ENCODE measurements around the gene LIPH.

The LIPH gene

GRCh38 chr3:185519021-185519420 is 33.4 kb downstream of the LIPH start:
- H3K27me3 Mint-ChIP-seq: peaks cover 10% of the 10 kb centered on the region
- no peak overlapping the region for H3K4me3 Mint-ChIP-seq
- no peaks in the 10 kb centered on the region for H3K36me3 Mint-ChIP-seq
- no peak overlapping the region for H3K27ac Mint-ChIP-seq
- H3K9me3 Mint-ChIP-seq: no peaks in the 10 kb centered on the region
- no peaks in the 10 kb centered on the region for H3K4me1 Mint-ChIP-seq

- Mint-ChIP-seq H3K4me1 (no peaks in the 10 kb centered on the region), H3K4me3 (no peak overlapping the region), H3K36me3 (no peaks in the 10 kb centered on the region), H3K27ac (no peak overlapping the region), H3K9me3 (no peaks in the 10 kb centered on the region), H3K27me3 (peaks cover 9% of the 10 kb centered on the region)
These were observed 34.8 kb downstream of the LIPH start for GRCh38 chr3:185517387-185518130.

GRCh38 chr3:185511711-185512110 is 40.7 kb downstream of the LIPH start:
- Mint-ChIP-seq H3K27me3 (peaks cover 2% of the 10 kb centered on the region), H3K4me1 (no peaks in the 10 kb centered on the region), H3K27ac (no peak overlapping the region), H3K4me3 (no peak overlapping the region), H3K9me3 (no peaks in the 10 kb centered on the region), H3K36me3 (no peaks in the 10 kb centered on the region)

- Mint-ChIP-seq H3K4me3 (no peak overlapping the region), H3K36me3 (no peaks in the 10 kb centered on the region), H3K27me3 (peaks cover 2% of the 10 kb centered on the region), H3K4me1 (no peaks in the 10 kb centered on the region), H3K27ac (no peak overlapping the region), H3K9me3 (no peaks in the 10 kb centered on the region)
These were observed 43.9 kb downstream of the LIPH start for GRCh38 chr3:185508335-185508991.

- Mint-ChIP-seq H3K4me1 (no peaks in the 10 kb centered on the region), H3K27me3 (peaks cover 2% of the 10 kb centered on the region), H3K4me3 (no peak overlapping the region), H3K9me3 (no peaks in the 10 kb centered on the region), H3K27ac (no peak overlapping the region), H3K36me3 (no peaks in the 10 kb centered on the region)
These were observed 44.5 kb downstream of the LIPH start for GRCh38 chr3:185507883-185508282.

- Mint-ChIP-seq H3K27me3 (no peaks in the 10 kb centered on the region), H3K36me3 (no peaks in the 10 kb centered on the region), H3K27ac (no peak overlapping the region), H3K4me3 (no peak overlapping the region), H3K4me1 (peaks cover under 1% of the 10 kb centered on the region), H3K9me3 (no peaks in the 10 kb centered on the region)
These were observed 47.8 kb downstream of the LIPH start for GRCh38 chr3:185504636-185505035.

- no peak overlapping the region for H3K4me3 Mint-ChIP-seq
- peaks cover 7% of the 10 kb centered on the region for H3K4me1 Mint-ChIP-seq
- no peaks in the 10 kb centered on the region for H3K36me3 Mint-ChIP-seq
- no peaks in the 10 kb centered on the region for H3K9me3 Mint-ChIP-seq
- no peaks in the 10 kb centered on the region for H3K27me3 Mint-ChIP-seq
- no peak overlapping the region for H3K27ac Mint-ChIP-seq
These were observed 48.9 kb downstream of the LIPH start for GRCh38 chr3:185503521-185503920.

GRCh38 chr3:185502987-185503386 is 49.4 kb downstream of the LIPH start:
- H3K36me3 Mint-ChIP-seq: no peaks in the 10 kb centered on the region
- no peak overlapping the region for H3K4me3 Mint-ChIP-seq
- H3K27ac Mint-ChIP-seq: no peak overlapping the region
- no peaks in the 10 kb centered on the region for H3K27me3 Mint-ChIP-seq
- peaks cover 7% of the 10 kb centered on the region for H3K4me1 Mint-ChIP-seq
- H3K9me3 Mint-ChIP-seq: no peaks in the 10 kb centered on the region

- peaks cover 33% of the 10 kb centered on the region for H3K4me1 Mint-ChIP-seq
- H3K27me3 Mint-ChIP-seq: no peaks in the 10 kb centered on the region
- H3K9me3 Mint-ChIP-seq: no peaks in the 10 kb centered on the region
- peaks cover 7% of the 10 kb centered on the region for H3K36me3 Mint-ChIP-seq
- H3K4me3 Mint-ChIP-seq: peak within 1 kb of the TSS; percentile 97
- H3K27ac Mint-ChIP-seq: peak within 1 kb of the TSS; percentile 95
These were observed 53.6 kb downstream of the LIPH start, which contains the start of gene TMEM41A for GRCh38 chr3:185498503-185499396. Gene TMEM41A, minus strand, starts transcription at chr3:185499035. Its CDS starts 74 bp downstream, at chr3:185498961.

GRCh38 chr3:185490241-185490640 is 62.1 kb downstream of the LIPH start:
- Mint-ChIP-seq H3K36me3 (peaks cover 24% of the 10 kb centered on the region), H3K27me3 (no peaks in the 10 kb centered on the region), H3K9me3 (no peaks in the 10 kb centered on the region), H3K4me3 (no peak overlapping the region), H3K4me1 (peaks cover 5% of the 10 kb centered on the region), H3K27ac (no peak overlapping the region)

GRCh38 chr3:185489462-185489861 is 62.9 kb downstream of the LIPH start:
- Mint-ChIP-seq H3K27ac (no peak overlapping the region), H3K9me3 (no peaks in the 10 kb centered on the region), H3K4me1 (peaks cover 4% of the 10 kb centered on the region), H3K36me3 (peaks cover 23% of the 10 kb centered on the region), H3K27me3 (no peaks in the 10 kb centered on the region), H3K4me3 (no peak overlapping the region)

GRCh38 chr3:185488465-185488864 is 63.9 kb downstream of the LIPH start:
- no peak overlapping the region for H3K27ac Mint-ChIP-seq
- peaks cover 19% of the 10 kb centered on the region for H3K36me3 Mint-ChIP-seq
- H3K4me3 Mint-ChIP-seq: no peak overlapping the region
- H3K4me1 Mint-ChIP-seq: peaks cover under 1% of the 10 kb centered on the region
- no peaks in the 10 kb centered on the region for H3K27me3 Mint-ChIP-seq
- H3K9me3 Mint-ChIP-seq: no peaks in the 10 kb centered on the region

- peaks cover 26% of the 10 kb centered on the region for H3K36me3 Mint-ChIP-seq
- H3K4me3 Mint-ChIP-seq: no peak overlapping the region
- no peaks in the 10 kb centered on the region for H3K9me3 Mint-ChIP-seq
These were observed 66.0 kb downstream of the LIPH start for GRCh38 chr3:185486394-185486793.

GRCh38 chr3:185484296-185484695 is 68.1 kb downstream of the LIPH start:
- Mint-ChIP-seq H3K27me3 (no peaks in the 10 kb centered on the region), H3K27ac (no peak overlapping the region), H3K4me1 (peaks cover 13% of the 10 kb centered on the region), H3K36me3 (peaks cover 25% of the 10 kb centered on the region), H3K9me3 (no peaks in the 10 kb centered on the region), H3K4me3 (no peak overlapping the region)

More at GRCh38 chr3:185486394-185486793, 66.0 kb downstream of the LIPH start:
- H3K27me3 Mint-ChIP-seq: no peaks in the 10 kb centered on the region
- peaks cover 13% of the 10 kb centered on the region for H3K4me1 Mint-ChIP-seq
- H3K27ac Mint-ChIP-seq: no peak overlapping the region

GRCh38 chr3:185479373-185479945 is 72.9 kb downstream of the LIPH start:
- H3K4me1 Mint-ChIP-seq: peaks cover 13% of the 10 kb centered on the region
- H3K27me3 Mint-ChIP-seq: no peaks in the 10 kb centered on the region
- no peak overlapping the region for H3K27ac Mint-ChIP-seq
- H3K4me3 Mint-ChIP-seq: no peak overlapping the region
- H3K9me3 Mint-ChIP-seq: no peaks in the 10 kb centered on the region
- H3K36me3 Mint-ChIP-seq: peaks cover 20% of the 10 kb centered on the region

All from activated naive CD4-positive, alpha-beta T cell treated with anti-CD3 and anti-CD28 coated beads, Interleukin-2, amount 50 U/mL, for 24 hours (primary cell).